Measurements from ENCODE around the gene ZDHHC14. TPM values are rescaled to one million over a fixed set of nuclear protein-coding genes. Genes with fewer than 3 reads are reported as not detected.
"Not testable (repeated sequence)": the region's sequence is repeated elsewhere in the genome, so short reads cannot be mapped to it uniquely, and the experiment has no call there.

Gene ZDHHC14
- total RNA-seq, 1 experiment from 2014 or later: 3.2 TPM

GRCh38 chr6:157406661-157407060 lies 25.7 kb downstream of the ZDHHC14 start:
- DNase-seq (ENCODE audit: low spot score): no peak

- no peak for DNase-seq (ENCODE audit: low spot score)
Observed at GRCh38 chr6:157407646-157408045, 26.7 kb downstream of the ZDHHC14 start.

GRCh38 chr6:157408427-157408826 lies 27.4 kb downstream of the ZDHHC14 start:
- DNase-seq (ENCODE audit: low spot score): not testable (repeated sequence)

DNA sequence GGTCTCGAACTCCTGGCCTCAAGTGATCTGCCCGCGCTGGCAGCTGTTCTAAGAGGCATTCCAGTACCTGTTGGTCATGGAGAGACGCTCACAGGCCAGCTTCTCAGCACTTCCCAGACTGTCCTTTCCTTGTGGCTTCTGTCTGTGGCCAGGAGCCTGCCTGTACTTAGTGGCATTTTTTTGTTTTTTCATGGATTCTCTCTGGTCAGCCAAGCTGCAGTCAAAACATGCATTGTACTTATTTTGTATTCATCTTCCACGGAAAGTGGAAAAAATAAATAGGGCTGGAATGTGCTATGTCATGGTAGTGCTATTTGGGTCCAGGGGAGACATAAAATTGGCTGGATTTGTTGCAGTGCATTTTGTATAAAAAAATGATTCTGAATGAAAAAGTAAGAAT lies 29.1 kb downstream of the ZDHHC14 start:
- DNase-seq (ENCODE audit: low spot score): no peak

- no peak for DNase-seq (ENCODE audit: low spot score)
Observed at GRCh38 chr6:157411368-157411767, 30.4 kb downstream of the ZDHHC14 start.

DNA sequence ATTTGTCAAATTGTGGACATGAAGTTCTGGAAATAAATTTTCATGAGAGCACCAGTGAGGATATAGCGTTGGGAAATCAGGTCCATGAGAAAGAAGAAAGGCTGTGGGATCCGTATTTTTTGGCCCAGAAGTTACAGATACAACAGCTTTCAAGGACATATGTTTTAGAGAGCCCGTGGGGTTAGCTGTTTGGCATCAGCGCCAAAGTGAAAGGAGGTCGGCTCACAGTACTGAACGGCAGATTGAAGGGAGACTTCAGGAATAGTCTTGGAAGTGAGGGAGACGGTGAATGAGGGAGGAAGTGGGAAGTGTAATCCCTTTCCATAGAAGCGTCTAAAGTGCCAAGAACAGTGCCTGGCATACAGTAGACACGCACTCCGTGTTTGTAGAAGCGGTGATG lies 31.8 kb downstream of the ZDHHC14 start:
- DNase-seq (ENCODE audit: low spot score): no peak

DNA sequence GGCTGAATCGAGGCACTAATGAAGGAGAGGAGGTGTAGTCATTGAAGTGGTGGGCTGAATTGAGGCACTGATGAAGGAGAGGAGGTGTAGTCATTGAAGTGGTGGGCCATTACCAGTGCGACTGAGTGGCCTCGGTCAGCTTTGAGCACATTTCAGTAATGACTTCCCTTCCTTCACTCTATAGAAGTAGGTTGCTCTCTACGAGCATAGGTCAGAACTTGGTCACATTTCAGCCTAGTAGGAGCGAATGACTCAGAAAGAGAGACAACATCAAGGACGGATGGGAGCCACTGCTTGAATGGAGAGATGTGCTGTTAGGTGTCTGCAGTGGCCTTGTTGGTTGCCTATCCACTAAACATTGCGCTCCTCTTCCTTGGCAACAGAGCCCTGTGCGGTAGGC lies 39.5 kb downstream of the ZDHHC14 start:
- DNase-seq (ENCODE audit: low spot score): no peak

DNA sequence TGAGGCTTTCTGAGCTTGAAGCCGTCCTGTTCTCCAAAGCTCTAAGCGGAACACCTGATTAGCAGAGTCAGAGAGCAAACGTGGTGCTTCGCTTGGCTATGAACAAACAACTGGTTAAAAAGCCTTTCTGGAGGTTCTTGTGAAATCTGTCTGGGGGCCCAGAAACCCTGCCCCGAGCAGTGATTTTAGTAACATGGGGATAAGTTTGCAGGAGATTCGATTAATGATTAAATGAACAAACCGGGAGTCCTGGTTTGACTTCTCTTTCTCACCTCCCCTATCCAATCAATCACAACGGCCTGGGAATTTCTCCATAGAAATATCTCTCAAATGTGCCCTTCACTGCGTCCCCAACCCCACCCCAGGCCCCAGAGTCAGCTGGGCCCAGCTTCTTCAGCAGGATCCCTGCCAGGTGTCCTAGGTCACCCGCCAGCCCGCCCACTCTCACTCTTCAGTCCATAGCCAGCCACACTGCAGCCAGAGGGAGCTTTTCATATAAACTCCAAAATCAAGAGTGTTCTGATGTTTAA lies 43.6 kb downstream of the ZDHHC14 start:
- DNase-seq (ENCODE audit: low spot score): no peak

DNA sequence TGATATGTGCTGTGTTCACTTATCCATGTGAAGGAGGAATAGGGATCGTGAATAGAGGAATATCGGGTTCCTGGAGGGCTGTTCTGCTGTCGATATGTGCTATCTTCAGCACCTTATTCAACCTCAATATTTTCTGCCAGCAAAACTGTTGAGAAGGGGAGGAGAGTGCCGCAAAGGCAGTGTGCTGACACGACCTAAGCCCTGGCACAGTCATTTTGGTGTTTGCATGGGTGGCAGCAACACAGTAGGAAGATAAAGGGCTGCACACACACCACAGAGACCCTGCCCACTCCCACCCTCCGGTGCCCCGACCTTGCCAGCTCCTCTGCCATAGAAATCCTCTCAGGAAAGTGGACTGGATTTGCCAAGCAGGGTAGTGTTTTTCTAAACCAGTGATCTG lies 47.0 kb downstream of the ZDHHC14 start:
- no peak for DNase-seq (ENCODE audit: low spot score)

GRCh38 chr6:157428427-157429202 lies 47.6 kb downstream of the ZDHHC14 start:
- no peak for DNase-seq (ENCODE audit: low spot score)

DNA sequence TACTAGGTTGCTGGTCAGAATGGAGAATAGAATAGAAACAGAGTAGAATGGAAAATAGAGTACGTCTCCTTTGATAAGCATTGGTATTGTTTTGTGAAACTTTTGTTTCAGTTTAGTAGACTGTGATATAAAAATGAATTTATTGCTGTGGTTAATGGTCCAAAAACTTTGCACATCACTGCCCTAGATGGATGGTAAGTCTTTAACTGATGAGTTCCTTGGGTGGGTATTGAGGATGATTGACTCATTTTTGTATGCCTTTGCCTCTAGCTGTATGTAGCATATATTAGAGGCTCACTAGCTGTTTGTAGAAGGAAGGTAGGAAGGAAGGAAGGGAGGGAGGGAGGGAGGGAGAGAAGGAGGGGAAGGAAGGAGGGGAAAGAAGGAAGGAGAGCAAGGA lies 48.3 kb downstream of the ZDHHC14 start:
- no peak for DNase-seq (ENCODE audit: low spot score)

DNA sequence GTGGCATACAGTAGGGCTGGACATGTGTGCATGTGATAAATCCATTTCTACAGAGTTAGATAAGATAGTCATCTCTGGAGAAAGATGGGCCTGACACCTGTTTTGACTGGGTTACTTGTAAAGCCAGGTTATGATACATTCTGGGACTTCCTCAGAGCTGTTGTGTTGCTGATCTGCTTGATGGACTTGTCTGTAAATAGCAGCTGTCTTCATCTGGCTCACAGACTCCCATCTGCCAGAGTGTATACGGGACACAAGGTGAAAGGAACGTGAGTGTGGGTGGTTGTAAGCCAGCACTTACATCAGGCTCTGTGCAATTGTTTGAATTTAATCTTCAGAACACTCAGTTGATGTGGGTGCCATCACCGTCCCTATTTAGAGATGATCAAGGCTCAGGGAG lies 49.8 kb downstream of the ZDHHC14 start:
- DNase-seq (ENCODE audit: low spot score): no peak

GRCh38 chr6:157432231-157432891 lies 51.4 kb downstream of the ZDHHC14 start:
- no peak for DNase-seq (ENCODE audit: low spot score)

DNA sequence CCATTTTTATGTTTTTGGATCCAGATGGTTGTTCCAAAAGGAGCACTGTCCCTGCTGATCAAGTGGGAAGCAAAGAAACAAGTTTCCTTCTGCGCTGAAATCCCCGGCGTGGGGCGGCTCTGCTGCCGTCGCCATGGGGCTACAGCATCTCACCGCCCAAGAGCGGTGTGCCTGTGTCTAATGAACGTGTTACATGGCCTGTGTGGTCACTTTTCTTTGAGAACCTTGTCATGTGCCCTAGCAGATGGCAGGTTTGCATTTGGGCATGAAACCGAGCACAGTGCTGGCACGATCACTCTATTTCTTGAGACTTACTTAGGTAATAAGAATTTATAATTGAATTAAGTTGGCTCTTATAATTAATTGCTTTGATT lies 51.9 kb downstream of the ZDHHC14 start:
- DNase-seq (ENCODE audit: low spot score): no peak

DNA sequence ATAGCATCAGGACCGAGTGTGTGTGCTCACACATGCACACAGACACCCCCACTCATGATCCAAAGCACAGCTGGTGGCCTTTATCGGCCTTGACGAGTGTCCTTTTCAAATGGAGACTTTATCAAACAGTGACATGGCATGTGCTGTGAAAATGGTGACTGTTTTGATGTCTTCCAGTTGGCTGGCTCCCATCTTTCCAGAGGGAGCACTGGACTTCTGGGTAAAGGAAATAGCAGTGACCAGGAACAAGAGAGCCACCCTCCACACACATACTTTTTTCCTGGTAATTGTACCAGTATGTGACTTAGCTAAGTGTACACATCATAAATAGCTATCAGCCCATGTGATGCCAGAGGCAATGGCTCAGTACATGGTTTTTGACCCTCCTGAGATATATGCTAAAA lies 52.7 kb downstream of the ZDHHC14 start:
- no peak for DNase-seq (ENCODE audit: low spot score)

GRCh38 chr6:157434349-157435033 lies 53.5 kb downstream of the ZDHHC14 start:
- no peak for DNase-seq (ENCODE audit: low spot score)

DNA sequence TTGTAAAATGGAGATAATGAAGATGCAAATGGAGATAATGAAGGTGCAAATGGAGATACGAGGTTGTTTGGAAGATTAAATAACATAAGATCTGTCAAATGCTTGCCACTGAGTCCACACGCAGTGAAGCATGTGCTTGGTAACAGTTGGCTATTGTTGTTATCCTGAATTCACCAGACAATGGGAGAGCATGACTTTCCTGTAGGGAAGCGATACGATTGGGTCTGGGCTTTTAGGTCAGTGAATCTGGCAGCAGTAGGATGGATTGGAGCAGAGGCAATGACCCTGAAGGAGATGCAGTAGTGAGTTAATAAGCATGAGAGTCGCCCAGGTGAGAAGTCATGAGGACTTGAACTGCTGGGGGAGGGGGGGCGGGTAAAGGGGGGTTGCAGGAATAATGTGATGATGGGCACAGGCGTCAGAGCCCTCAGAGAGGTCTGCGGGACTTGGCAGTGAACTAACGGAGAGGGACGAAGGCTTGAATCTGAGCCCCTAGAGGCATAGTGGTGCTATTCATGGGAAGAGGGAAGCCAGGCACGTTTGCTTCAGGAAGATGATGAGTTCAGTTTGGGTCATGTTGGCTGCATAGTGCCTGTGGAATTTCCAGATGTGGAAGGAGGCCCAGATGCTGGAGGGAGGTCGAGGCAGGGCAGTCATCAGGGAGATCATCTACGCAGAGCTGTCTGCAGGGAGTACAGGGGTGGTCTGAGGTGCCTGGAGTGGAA lies 55.4 kb downstream of the ZDHHC14 start:
- no peak for DNase-seq (ENCODE audit: low spot score)

DNA sequence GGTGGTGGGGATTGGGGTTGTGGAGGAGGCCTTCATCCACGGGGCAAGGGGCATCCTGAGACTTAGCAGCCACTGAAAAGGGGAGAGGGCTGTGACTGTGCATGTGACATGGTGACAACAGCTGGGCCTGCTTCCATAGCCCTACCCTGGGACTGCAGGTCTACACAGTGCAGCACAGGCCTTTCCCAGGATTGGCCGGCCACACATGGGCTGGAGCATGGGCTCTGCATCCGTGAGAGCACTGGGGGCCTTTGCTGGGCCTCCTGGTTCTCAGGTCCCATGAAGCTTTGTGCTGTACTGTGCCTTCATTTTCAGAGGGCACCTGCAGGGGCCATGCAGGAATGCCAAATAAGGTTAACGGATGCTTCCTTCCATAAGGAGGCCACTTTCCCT lies 56.0 kb downstream of the ZDHHC14 start:
- no peak for DNase-seq (ENCODE audit: low spot score)

DNA sequence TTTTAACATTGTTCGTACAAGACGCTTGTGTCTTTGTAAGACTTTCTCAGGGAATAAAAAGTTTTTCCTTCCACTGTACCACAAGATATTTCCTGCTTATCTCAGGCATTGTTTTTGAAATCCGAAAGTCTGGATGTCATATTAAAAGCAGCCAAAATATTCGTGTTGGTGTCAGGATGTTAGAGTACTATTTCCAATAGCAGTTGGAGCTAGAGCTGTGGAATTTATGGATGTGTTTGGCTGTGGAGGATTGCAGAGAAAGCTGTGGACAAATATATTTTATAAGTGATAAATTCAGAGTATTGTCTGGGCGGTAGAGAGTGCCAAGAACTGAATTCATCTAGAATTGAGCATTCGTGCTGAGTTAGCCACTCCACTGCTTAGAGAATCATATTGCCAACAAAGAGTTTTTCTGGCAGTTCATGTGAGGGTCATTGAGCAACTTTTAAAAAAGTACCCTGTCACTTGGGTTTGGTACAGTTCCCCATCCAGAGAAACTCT lies 57.7 kb downstream of the ZDHHC14 start:
- DNase-seq (ENCODE audit: low spot score): no peak

GRCh38 chr6:157440171-157440570 lies 59.2 kb downstream of the ZDHHC14 start:
- DNase-seq (ENCODE audit: low spot score): no peak

DNA sequence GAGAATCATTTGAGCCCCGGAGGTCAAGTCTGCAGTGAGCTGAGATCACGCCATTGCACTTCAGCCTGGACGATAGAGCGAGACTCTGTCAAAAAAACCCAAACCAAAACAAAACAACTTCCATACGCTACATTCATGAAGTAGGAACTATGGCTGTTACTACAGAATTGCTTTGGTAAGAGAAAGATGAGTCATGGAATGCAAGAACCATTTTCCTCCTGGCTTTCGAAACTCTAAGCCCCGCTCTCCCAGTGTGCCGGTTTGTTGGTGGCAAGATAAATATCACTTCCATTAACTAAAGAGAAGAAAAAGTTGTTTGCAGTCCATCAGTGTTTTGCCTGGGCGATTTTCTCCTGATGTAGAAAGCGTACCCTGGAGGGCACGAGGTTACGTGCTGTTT lies 61.3 kb downstream of the ZDHHC14 start:
- DNase-seq (ENCODE audit: low spot score): peak; percentile 47
